ENCODE results near the gene SRD5A3. TPM values are rescaled to one million over a fixed set of nuclear protein-coding genes. Genes with fewer than 3 reads are reported as not detected.

The SRD5A3 gene
- 10 to 100 TPM; 18.7 to 21.5 (median 19.4) TPM for polyA plus RNA-seq (ENCODE audit: insufficient read length in 4 of 4)

- peak; percentile 61 to 67 (median 62) for DNase-seq (ENCODE audit: low read depth in 4 of 4, low spot score in 3 of 4)
Measured at GRCh38 chr4:55345980-55346850, at the start of gene SRD5A3. SRD5A3 (plus strand) TSS chr4:55346242; CDS start chr4:55346337, 95 bp downstream.

GRCh38 chr4:55297346-55297745 lies 48.7 kb upstream of the SRD5A3 start:
- no peak for DNase-seq (ENCODE audit: low read depth in 4 of 4, low spot score in 3 of 4)

- DNase-seq (ENCODE audit: low read depth in 4 of 4, low spot score in 3 of 4): no peak
Measured at GRCh38 chr4:55303760-55304165, 42.3 kb upstream of the SRD5A3 start.

- no peak for DNase-seq (ENCODE audit: low read depth in 4 of 4, low spot score in 3 of 4)
Measured at GRCh38 chr4:55304303-55304702, 41.7 kb upstream of the SRD5A3 start.

GRCh38 chr4:55308071-55308470 lies 38.0 kb upstream of the SRD5A3 start:
- DNase-seq (ENCODE audit: low read depth in 4 of 4, low spot score in 3 of 4): no peak

- no peak for DNase-seq (ENCODE audit: low read depth in 4 of 4, low spot score in 3 of 4)
Measured at GRCh38 chr4:55311792-55312488, 34.1 kb upstream of the SRD5A3 start.

- DNase-seq (ENCODE audit: low read depth in 4 of 4, low spot score in 3 of 4): peak in 1 of 4 donors; percentile 5
Measured at GRCh38 chr4:55312489-55313101, 33.4 kb upstream of the SRD5A3 start.

- no peak for DNase-seq (ENCODE audit: low read depth in 4 of 4, low spot score in 3 of 4)
Measured at GRCh38 chr4:55314141-55314820, 31.8 kb upstream of the SRD5A3 start.

GRCh38 chr4:55318175-55319129 lies 27.6 kb upstream of the SRD5A3 start:
- DNase-seq (ENCODE audit: low read depth in 4 of 4, low spot score in 3 of 4): no peak

- DNase-seq (ENCODE audit: low read depth in 4 of 4, low spot score in 3 of 4): peak; percentile 31 to 65 (median 60)
Measured at GRCh38 chr4:55321707-55322264, 24.3 kb upstream of the SRD5A3 start.

- DNase-seq (ENCODE audit: low read depth in 4 of 4, low spot score in 3 of 4): no peak
Measured at GRCh38 chr4:55323375-55323774, 22.7 kb upstream of the SRD5A3 start.

- DNase-seq (ENCODE audit: low read depth in 4 of 4, low spot score in 3 of 4): no peak
Measured at GRCh38 chr4:55326629-55327028, 19.4 kb upstream of the SRD5A3 start.

- no peak for DNase-seq (ENCODE audit: low read depth in 4 of 4, low spot score in 3 of 4)
Measured at GRCh38 chr4:55329012-55329411, 17.0 kb upstream of the SRD5A3 start.

GRCh38 chr4:55330241-55330640 lies 15.8 kb upstream of the SRD5A3 start:
- no peak for DNase-seq (ENCODE audit: low read depth in 4 of 4, low spot score in 3 of 4)

GRCh38 chr4:55336138-55337034 lies 9.7 kb upstream of the SRD5A3 start:
- DNase-seq (ENCODE audit: low read depth in 4 of 4, low spot score in 3 of 4): no peak

- no peak for DNase-seq (ENCODE audit: low read depth in 4 of 4, low spot score in 3 of 4)
Measured at GRCh38 chr4:55337944-55338343, 8.1 kb upstream of the SRD5A3 start.

GRCh38 chr4:55338486-55338885 lies 7.6 kb upstream of the SRD5A3 start:
- DNase-seq (ENCODE audit: low read depth in 4 of 4, low spot score in 3 of 4): no peak

GRCh38 chr4:55340266-55340665 lies 5.8 kb upstream of the SRD5A3 start:
- no peak for DNase-seq (ENCODE audit: low read depth in 4 of 4, low spot score in 3 of 4)
